Measurements from ENCODE around the gene HES7.

Gene HES7

DNA sequence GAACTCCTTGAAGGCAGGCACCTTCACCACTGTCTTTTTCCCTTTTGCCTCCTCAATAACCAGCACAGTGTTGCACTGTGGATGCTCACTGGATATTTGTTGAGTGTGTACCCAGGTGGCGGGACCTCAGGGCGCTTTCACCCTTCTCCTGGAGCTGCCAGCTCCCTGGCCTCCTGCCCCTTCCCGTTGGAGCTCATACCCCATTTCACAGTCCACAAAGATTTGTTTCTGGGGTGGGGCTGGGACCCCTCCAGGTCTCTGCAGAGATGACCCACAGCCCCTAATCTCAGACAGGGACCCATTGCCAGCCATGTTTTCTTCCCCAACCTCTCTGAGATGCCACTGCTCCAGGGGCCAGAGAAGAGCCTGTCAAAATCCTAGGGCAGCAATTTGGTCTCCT, 48.8 kb downstream of the HES7 start:
- H3K4me2 ChIP-seq (ENCODE audit: low read length), result no peak overlapping the region
- peaks cover 12% of the 10 kb centered on the region for H3K27me3 ChIP-seq (ENCODE audit: low read depth, low read length)
- H4K20me1 ChIP-seq (ENCODE audit: insufficient read depth, low read length), result no peaks in the 10 kb centered on the region
- no peak overlapping the region for H3K9ac ChIP-seq (ENCODE audit: low read length)
- H3K4me3 ChIP-seq (ENCODE audit: low read length), result no peak overlapping the region
- H3K79me2 ChIP-seq (ENCODE audit: low read length), result no peaks in the 10 kb centered on the region
- no peaks in the 10 kb centered on the region for H3K36me3 ChIP-seq (replicated peaks; ENCODE audit: low read depth, low read length)
- H2AFZ ChIP-seq (ENCODE audit: low read depth, low read length), result no peak overlapping the region
- no peak for TF ChIP-seq EZH2phosphoT487 (IDR thresholded peaks at IDR 0.05; ENCODE audit: low read depth)
- TF ChIP-seq, protein P1, sequence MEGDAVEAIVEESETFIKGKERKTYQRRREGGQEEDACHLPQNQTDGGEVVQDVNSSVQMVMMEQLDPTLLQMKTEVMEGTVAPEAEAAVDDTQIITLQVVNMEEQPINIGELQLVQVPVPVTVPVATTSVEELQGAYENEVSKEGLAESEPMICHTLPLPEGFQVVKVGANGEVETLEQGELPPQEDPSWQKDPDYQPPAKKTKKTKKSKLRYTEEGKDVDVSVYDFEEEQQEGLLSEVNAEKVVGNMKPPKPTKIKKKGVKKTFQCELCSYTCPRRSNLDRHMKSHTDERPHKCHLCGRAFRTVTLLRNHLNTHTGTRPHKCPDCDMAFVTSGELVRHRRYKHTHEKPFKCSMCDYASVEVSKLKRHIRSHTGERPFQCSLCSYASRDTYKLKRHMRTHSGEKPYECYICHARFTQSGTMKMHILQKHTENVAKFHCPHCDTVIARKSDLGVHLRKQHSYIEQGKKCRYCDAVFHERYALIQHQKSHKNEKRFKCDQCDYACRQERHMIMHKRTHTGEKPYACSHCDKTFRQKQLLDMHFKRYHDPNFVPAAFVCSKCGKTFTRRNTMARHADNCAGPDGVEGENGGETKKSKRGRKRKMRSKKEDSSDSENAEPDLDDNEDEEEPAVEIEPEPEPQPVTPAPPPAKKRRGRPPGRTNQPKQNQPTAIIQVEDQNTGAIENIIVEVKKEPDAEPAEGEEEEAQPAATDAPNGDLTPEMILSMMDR (IDR thresholded peaks at IDR 0.05; ENCODE audit: low read depth, low read length), result no peak
- H3K27ac ChIP-seq (ENCODE audit: low read length), result no peak overlapping the region
- no peaks in the 10 kb centered on the region for H3K9me3 ChIP-seq (ENCODE audit: insufficient read depth, low read length)
- H3K4me1 ChIP-seq (ENCODE audit: low read length), result peaks cover 8% of the 10 kb centered on the region

DNA sequence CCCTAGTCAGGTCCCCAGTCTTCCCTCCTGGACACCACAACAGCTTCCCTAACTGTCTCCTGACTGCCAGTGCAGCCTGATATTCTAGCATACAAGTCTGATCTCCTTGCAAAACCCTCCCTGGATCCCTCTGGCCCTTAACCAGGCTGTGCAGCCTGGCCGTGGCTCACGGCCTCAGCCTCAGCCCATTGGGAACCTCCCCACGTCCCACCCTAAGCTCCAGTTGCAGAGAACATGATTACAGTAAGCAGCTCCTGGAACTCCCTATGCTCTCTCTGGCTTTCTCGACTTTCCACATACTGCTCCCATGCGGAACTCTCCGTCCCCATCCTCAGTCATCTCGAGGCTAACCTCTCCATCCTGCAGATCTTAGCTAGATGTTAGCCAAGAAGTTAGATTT, 49.4 kb downstream of the HES7 start:
- Histone ChIP-seq H3K9ac (ENCODE audit: low read length) (no peak overlapping the region), H3K4me1 (ENCODE audit: low read length) (peaks cover 8% of the 10 kb centered on the region), H3K79me2 (ENCODE audit: low read length) (no peaks in the 10 kb centered on the region), H2AFZ (ENCODE audit: low read depth, low read length) (no peak overlapping the region), H3K36me3 (replicated peaks; ENCODE audit: low read depth, low read length) (no peaks in the 10 kb centered on the region), H3K9me3 (ENCODE audit: insufficient read depth, low read length) (no peaks in the 10 kb centered on the region), H3K4me2 (ENCODE audit: low read length) (no peak overlapping the region), H3K4me3 (ENCODE audit: low read length) (no peak overlapping the region), H4K20me1 (ENCODE audit: insufficient read depth, low read length) (no peaks in the 10 kb centered on the region), H3K27me3 (ENCODE audit: low read depth, low read length) (peaks cover 12% of the 10 kb centered on the region), H3K27ac (ENCODE audit: low read length) (no peak overlapping the region)
- TF ChIP-seq, protein P1 (IDR thresholded peaks at IDR 0.05; ENCODE audit: low read depth, low read length), result no peak
- no peak for TF ChIP-seq EZH2phosphoT487 (IDR thresholded peaks at IDR 0.05; ENCODE audit: low read depth)

DNA sequence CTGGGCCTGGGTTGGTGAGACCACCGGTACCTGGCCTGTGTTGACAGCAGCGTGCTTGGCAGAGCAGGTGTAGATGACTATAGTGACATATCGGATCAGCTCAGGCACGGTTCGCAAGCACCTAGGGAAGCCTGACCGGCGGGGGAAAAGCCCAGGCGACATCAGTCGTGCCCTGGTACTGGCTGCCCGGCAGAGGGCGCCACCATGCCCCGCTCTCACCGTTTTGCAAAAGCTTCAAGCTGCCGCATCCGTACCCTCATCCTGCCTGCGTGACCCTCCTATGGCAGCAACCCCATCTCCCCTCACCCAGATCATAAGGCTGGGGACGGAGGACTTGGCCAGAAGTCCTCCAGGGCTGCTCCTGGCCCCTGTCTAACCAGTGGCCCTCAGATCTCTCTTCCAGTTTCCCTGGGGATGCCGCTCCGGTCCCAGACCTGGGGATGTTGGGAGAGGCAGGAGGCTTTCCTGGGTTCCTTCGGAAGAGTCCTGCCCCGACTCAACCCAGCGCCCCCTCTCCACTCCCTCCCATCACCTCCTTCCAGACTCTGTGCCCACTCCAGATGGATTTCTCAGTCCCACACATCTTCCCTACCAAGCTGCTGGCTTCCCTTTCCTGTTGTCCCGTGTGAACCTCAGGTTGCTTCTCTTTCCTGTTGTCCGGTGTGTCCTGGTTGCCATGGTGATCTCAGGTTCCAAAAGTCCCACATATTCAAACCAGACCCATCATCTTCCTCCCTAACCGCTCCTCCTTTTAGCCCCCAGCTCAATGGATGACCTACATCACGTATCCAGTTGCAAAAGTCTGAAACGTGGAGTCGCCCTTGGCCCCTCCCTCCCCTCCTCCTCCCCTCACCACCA, 50.0 kb downstream of the HES7 start:
- Histone ChIP-seq H3K9me3 (ENCODE audit: insufficient read depth, low read length) (no peaks in the 10 kb centered on the region), H3K36me3 (replicated peaks; ENCODE audit: low read depth, low read length) (no peaks in the 10 kb centered on the region), H4K20me1 (ENCODE audit: insufficient read depth, low read length) (no peaks in the 10 kb centered on the region), H3K27ac (ENCODE audit: low read length) (no peak overlapping the region), H3K9ac (ENCODE audit: low read length) (no peak overlapping the region), H3K4me2 (ENCODE audit: low read length) (peak overlapping the region; percentile 77), H3K4me3 (ENCODE audit: low read length) (peak overlapping the region; percentile 71), H3K4me1 (ENCODE audit: low read length) (peaks cover 15% of the 10 kb centered on the region), H3K79me2 (ENCODE audit: low read length) (no peaks in the 10 kb centered on the region), H3K27me3 (ENCODE audit: low read depth, low read length) (peaks cover 12% of the 10 kb centered on the region), H2AFZ (ENCODE audit: low read depth, low read length) (peak overlapping the region; percentile 91)
- no peak for TF ChIP-seq EZH2phosphoT487 (IDR thresholded peaks at IDR 0.05; ENCODE audit: low read depth)
- TF ChIP-seq, protein P1 (IDR thresholded peaks at IDR 0.05; ENCODE audit: low read depth, low read length), result peak; percentile 65

DNA sequence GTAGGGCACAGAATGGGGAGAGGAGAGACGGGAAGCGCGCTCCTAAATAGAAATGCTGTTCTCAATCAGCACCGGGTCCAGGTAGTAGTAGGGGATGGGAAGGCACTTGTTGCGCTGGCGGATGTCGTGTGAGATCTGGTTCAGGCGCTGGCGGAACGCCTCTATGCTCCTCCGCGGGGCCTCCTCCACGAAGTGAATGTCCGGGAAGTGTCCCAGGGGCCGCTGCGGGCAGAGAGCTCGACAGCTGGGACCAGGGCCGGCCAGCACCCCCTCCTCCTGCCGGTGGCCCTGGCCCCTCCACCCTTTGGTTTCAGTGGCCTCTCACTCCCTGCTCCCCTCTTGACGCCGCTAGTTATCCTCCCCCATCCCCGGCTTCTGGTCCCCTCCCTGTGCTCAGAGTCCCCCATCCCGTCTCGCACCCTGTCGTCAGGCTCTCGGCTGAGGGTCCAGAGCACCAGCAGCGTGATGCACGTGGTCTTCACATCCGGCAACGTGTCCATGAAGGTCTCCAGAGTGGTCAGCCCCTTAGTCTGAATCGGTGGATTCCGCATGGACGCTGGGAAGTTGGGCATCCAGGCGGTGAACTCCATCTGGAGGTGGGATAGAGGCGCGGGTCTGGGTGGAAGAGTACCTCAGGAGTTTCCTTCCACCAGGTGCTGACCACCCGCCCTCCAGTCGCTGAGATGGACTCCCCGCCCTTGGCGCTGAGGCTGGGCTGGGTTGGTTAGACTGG, 51.0 kb downstream of the HES7 start:
- Histone ChIP-seq H3K4me3 (ENCODE audit: low read length) (no peak overlapping the region; the same call in 1 of the 2 replicates), H4K20me1 (ENCODE audit: insufficient read depth, low read length) (no peaks in the 10 kb centered on the region), H3K4me2 (ENCODE audit: low read length) (peak overlapping the region; percentile 77; the same call in 1 of the 2 replicates), H3K4me1 (ENCODE audit: low read length) (peaks cover 19% of the 10 kb centered on the region), H3K27me3 (ENCODE audit: low read depth, low read length) (peaks cover 12% of the 10 kb centered on the region), H2AFZ (ENCODE audit: low read depth, low read length) (no peak overlapping the region), H3K27ac (ENCODE audit: low read length) (no peak overlapping the region), H3K9ac (ENCODE audit: low read length) (no peak overlapping the region), H3K9me3 (ENCODE audit: insufficient read depth, low read length) (no peaks in the 10 kb centered on the region), H3K79me2 (ENCODE audit: low read length) (no peaks in the 10 kb centered on the region), H3K36me3 (replicated peaks; ENCODE audit: low read depth, low read length) (no peaks in the 10 kb centered on the region)
- TF ChIP-seq, protein P1 (IDR thresholded peaks at IDR 0.05; ENCODE audit: low read depth, low read length), result no peak
- TF ChIP-seq EZH2phosphoT487 (IDR thresholded peaks at IDR 0.05; ENCODE audit: low read depth), result no peak
